Ishikawa (cell line): ENCODE data around the gene KRTAP10-1.
A peak's percentile ranks its signal among the peaks of the same experiment; 100 is the strongest.

ENCODE experiments used
- CEBPB ChIP-seq: IDR thresholded peaks from 2 replicates; pipeline ENCODE4 v1.6.1; 2012
- CREB1 ChIP-seq: IDR thresholded peaks from 2 replicates; pipeline ENCODE4 v1.6.1; 2012; ENCODE audit warnings: low read depth
- EGR1 ChIP-seq: IDR thresholded peaks from 2 replicates; pipeline ENCODE4 v1.6.1; 2012
- EP300 ChIP-seq: IDR thresholded peaks from 2 replicates; pipeline ENCODE4 v1.6.1; 2012; ENCODE audit warnings: borderline replicate concordance
- FOXM1 ChIP-seq: IDR thresholded peaks from 2 replicates; pipeline ENCODE4 v1.6.1; 2012; ENCODE audit warnings: low read depth, borderline replicate concordance
- MAX ChIP-seq: IDR thresholded peaks from 2 replicates; pipeline ENCODE4 v1.6.1; 2012
- NFIC ChIP-seq: IDR thresholded peaks from 2 replicates; pipeline ENCODE4 v1.6.1; 2012
- RAD21 ChIP-seq: IDR thresholded peaks from 2 replicates; pipeline ENCODE4 v1.6.1; 2012; ENCODE audit warnings: low read depth
- REST ChIP-seq: IDR thresholded peaks from 2 replicates; pipeline ENCODE4 v1.6.1; 2012; ENCODE audit warnings: low read depth, mild to moderate bottlenecking
- TAF1 ChIP-seq: IDR thresholded peaks from 2 replicates; pipeline ENCODE4 v1.6.1; 2012; ENCODE audit warnings: low read depth, mild to moderate bottlenecking
- TCF12 ChIP-seq: IDR thresholded peaks from 2 replicates; pipeline ENCODE4 v1.6.1; 2012; ENCODE audit warnings: low read depth
- TEAD4 ChIP-seq: IDR thresholded peaks from 2 replicates; pipeline ENCODE4 v1.6.1; 2012
- USF1 ChIP-seq: IDR thresholded peaks from 2 replicates; pipeline ENCODE4 v1.6.1; 2012
- YY1 ChIP-seq: IDR thresholded peaks from 2 replicates; pipeline ENCODE4 v1.6.1; 2012; ENCODE audit warnings: low read depth
- ZBTB7A ChIP-seq: IDR thresholded peaks from 2 replicates; pipeline ENCODE4 v1.6.1; 2012; ENCODE audit warnings: low read depth

Gene KRTAP10-1

GRCh38 chr21:44575307-44576024, 35.5 kb upstream of the KRTAP10-1 start:
- TF ChIP-seq TCF12 = no peak
- no peak for TF ChIP-seq EGR1
- TF ChIP-seq YY1 = no peak
- TF ChIP-seq FOXM1 = no peak
- no peak for TF ChIP-seq MAX
- TF ChIP-seq ZBTB7A = no peak
- no peak for TF ChIP-seq CEBPB
- TF ChIP-seq REST = no peak
- no peak for TF ChIP-seq NFIC
- no peak for TF ChIP-seq EP300
- no peak for TF ChIP-seq TEAD4
- TF ChIP-seq USF1 = no peak
- TF ChIP-seq RAD21 = no peak
- TF ChIP-seq TAF1 = no peak
- no peak for TF ChIP-seq CREB1

- TF ChIP-seq EGR1 = no peak; the same call in 1 of the 2 replicates
- TF ChIP-seq FOXM1 = no peak
- no peak for TF ChIP-seq CREB1
- no peak for TF ChIP-seq REST
- TF ChIP-seq YY1 = no peak
- no peak for TF ChIP-seq CEBPB
- peak; percentile 70; the same call in 1 of the 2 replicates for TF ChIP-seq NFIC
- TF ChIP-seq MAX = peak; percentile 56; the same call in 1 of the 2 replicates
- no peak for TF ChIP-seq RAD21
- no peak for TF ChIP-seq TAF1
- TF ChIP-seq TEAD4 = 0 out of 2 replicates have a peak, but pooled peaks have one; percentile 25
- peak; percentile 68 for TF ChIP-seq EP300
- TF ChIP-seq TCF12 = peak; percentile 90
- 0 out of 2 replicates have a peak, but pooled peaks have one; percentile 24 for TF ChIP-seq USF1
- no peak for TF ChIP-seq ZBTB7A
Observed at GRCh38 chr21:44574457-44575306, 34.7 kb upstream of the KRTAP10-1 start.

GRCh38 chr21:44573630-44574456, 33.8 kb upstream of the KRTAP10-1 start, which contains the start of gene KRTAP10-4:
Gene KRTAP10-4, plus strand, starts transcription at chr21:44573729. Its CDS starts 30 bp downstream, at chr21:44573759.
- TF ChIP-seq TEAD4 (peak; percentile 28; the same call in 1 of the 2 replicates), TCF12 (peak; percentile 60), NFIC (peak; percentile 78), EP300 (peak; percentile 43; the same call in 1 of the 2 replicates)

- TF ChIP-seq RAD21 (no peak), ZBTB7A (no peak), FOXM1 (no peak), MAX (no peak), YY1 (no peak), USF1 (no peak), TEAD4 (no peak)
Observed at GRCh38 chr21:44572959-44573583, 33.1 kb upstream of the KRTAP10-1 start.
